RWPE2 (cell line): ENCODE results near the gene SMIM20.
A peak's percentile ranks its signal among the peaks of the same experiment; 100 is the strongest.

Experiments used
- ATAC-seq: fragments of 200-7000 bp; cut with Tn5 transposase; 3 replicates; pipeline ENCODE4 v1.9.1; 2021; ENCODE audit warnings: low read depth
- DNase-seq: peaks from one replicate; pipeline ENCODE4 v3.0.0-alpha.2; 2020; ENCODE audit warnings: low spot score
- H3K27ac ChIP-seq: fragments of 450-650 bp; 2 replicates; pipeline ENCODE4 v1.5.1; 2017; ENCODE audit warnings: mild to moderate bottlenecking; ENCODE audit not compliant: poor library complexity, severe bottlenecking
- H3K27me3 ChIP-seq: fragments of 250-450 bp; sonication (Bioruptor Pico); 2 replicates; pipeline ENCODE4 v1.5.1; 2021; ENCODE audit warnings: mild to moderate bottlenecking, moderate library complexity; ENCODE audit not compliant: insufficient read depth, poor library complexity, severe bottlenecking
- H3K36me3 ChIP-seq: fragments of 250-450 bp; sonication (Bioruptor Pico); 2 replicates; pipeline ENCODE4 v1.5.1; 2020; ENCODE audit warnings: low read depth, mild to moderate bottlenecking, moderate library complexity
- H3K4me1 ChIP-seq: fragments of 250-450 bp; sonication (Bioruptor Pico); 2 replicates; pipeline ENCODE4 v1.5.1; 2021; ENCODE audit warnings: mild to moderate bottlenecking, moderate library complexity; ENCODE audit not compliant: insufficient read depth, poor library complexity, severe bottlenecking
- H3K4me3 ChIP-seq: fragments of 250-450 bp; sonication (Bioruptor Pico); 2 replicates; pipeline ENCODE4 v1.5.1; 2021; ENCODE audit warnings: mild to moderate bottlenecking, moderate library complexity; ENCODE audit not compliant: severe bottlenecking
- H3K9me3 ChIP-seq: fragments of 250-450 bp; sonication (Bioruptor Pico); 2 replicates; pipeline ENCODE4 v1.5.1; 2021; ENCODE audit warnings: mild to moderate bottlenecking, moderate library complexity; ENCODE audit not compliant: severe bottlenecking
- CTCF ChIP-seq: fragments of 450-650 bp; IDR thresholded peaks from one replicate; pipeline ENCODE4 v1.5.1; 2017; ENCODE audit warnings: mild to moderate bottlenecking, moderate library complexity; ENCODE audit not compliant: poor library complexity, severe bottlenecking

The SMIM20 gene

GRCh38 chr4:25925486-25926201 is 11.6 kb downstream of the SMIM20 start:
- ATAC-seq: no peak
- H3K36me3 ChIP-seq: peaks cover 9% of the 10 kb centered on the region
- no peak overlapping the region for H3K4me3 ChIP-seq
- peak; percentile 58 for TF ChIP-seq CTCF
- no peaks in the 10 kb centered on the region for H3K27me3 ChIP-seq
- no peaks in the 10 kb centered on the region for H3K4me1 ChIP-seq
- no peak for DNase-seq
- no peaks in the 10 kb centered on the region for H3K9me3 ChIP-seq
- H3K27ac ChIP-seq: no peak overlapping the region

GRCh38 chr4:25926462-25926861 is 12.4 kb downstream of the SMIM20 start:
- H3K4me3 ChIP-seq: no peak overlapping the region
- no peaks in the 10 kb centered on the region for H3K4me1 ChIP-seq
- H3K36me3 ChIP-seq: peaks cover 7% of the 10 kb centered on the region; the same call in 1 of the 2 replicates
- no peak overlapping the region for H3K27ac ChIP-seq
- ATAC-seq (no peak), DNase-seq (no peak)
- no peaks in the 10 kb centered on the region for H3K9me3 ChIP-seq
- H3K27me3 ChIP-seq: no peaks in the 10 kb centered on the region
- TF ChIP-seq CTCF: no peak

DNA sequence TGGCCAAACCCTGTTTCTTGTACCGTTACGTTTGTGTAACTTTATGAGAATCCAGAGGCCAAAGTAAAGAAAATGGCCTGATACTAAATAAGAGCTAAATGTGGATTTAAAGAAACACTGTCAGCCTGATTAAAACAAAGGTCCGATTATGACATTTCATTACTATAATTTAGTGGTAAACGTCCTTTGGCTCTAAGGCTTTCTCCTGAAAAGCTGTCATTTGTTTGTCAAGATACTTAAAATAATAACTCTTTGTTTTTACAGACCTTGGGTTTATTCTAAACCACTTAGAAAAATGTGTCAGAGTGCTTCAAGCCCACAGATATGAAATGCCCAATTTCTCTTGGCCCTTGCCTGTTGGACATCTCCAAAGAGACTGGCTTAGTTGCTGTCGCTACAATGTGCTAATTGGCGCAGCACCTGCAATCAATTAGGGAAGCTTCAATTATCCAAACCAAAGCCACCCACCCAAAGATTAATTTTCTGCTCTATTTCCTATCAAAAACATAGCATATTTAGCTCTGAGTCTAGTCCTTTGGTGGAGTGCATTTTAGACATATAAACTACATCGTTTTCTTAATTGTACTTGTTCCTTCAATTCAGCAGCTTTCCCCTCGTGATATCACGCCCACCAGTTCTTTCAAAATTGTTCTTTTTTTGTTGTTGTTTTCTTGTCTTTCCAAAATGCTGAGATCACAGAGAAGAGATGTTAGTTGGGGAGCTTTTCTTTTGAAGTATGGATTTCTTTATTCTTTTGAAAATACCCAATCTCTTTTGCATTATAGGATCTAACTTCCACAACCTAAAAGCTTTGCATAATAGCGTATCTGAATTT is 13.6 kb downstream of the SMIM20 start:
- DNase-seq (no peak), ATAC-seq (no peak)
- no peak for TF ChIP-seq CTCF

DNA sequence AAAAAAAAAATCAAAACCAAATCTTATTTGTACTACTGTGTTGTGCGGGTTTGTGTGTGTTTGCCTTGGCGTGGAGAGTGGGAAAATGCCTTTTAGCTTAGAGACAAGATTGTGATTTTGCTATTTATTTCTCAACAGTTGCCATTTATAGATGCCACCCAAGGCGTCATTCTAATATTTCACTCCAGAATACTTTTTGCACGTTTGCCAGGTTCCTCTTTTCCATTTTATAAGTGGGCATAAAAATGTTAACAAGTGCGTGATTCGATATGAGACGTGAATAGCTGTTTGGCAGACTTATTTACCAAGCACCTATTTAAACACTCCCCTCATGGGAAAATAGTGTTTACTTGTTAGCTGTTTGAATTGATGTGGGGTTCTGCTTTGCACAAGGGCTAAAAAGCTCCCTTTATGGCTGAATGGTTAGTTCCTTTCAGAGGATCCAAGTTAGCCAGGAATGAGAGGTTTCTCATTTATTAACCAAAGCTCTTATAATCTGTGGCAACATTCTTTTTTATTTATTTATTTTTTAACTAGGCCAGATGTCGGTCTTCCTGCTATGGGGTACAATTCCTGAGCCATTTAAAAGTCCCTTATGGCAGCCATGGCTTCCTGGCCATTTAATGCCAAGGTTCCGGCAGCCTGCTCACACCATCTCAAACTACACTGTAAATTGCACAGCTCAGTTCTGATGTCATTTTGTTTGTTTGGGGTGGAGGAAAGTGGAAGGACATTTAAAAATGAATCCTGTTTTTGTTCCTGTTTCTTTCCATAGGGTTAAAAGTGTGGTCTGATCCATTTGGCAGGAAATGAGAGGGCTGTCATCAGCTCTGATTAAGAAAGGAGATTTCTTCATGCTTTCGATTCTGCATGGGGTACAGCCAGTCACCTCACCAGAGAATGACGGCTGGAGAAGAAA is 14.6 kb downstream of the SMIM20 start:
- ATAC-seq (peak; percentile 36; the same call in 1 of the 3 replicates), DNase-seq (no peak)
- no peak for TF ChIP-seq CTCF
- H3K4me3 ChIP-seq: no peak overlapping the region
- peaks cover 7% of the 10 kb centered on the region; the same call in 1 of the 2 replicates for H3K36me3 ChIP-seq
- H3K9me3 ChIP-seq: no peaks in the 10 kb centered on the region
- no peaks in the 10 kb centered on the region for H3K27me3 ChIP-seq
- no peaks in the 10 kb centered on the region for H3K4me1 ChIP-seq
- no peak overlapping the region for H3K27ac ChIP-seq

More for the DNA sequence above, 13.6 kb downstream of the SMIM20 start:
- no peak overlapping the region for H3K4me3 ChIP-seq
- H3K4me1 ChIP-seq: no peaks in the 10 kb centered on the region
- H3K27me3 ChIP-seq: no peaks in the 10 kb centered on the region
- no peak overlapping the region for H3K27ac ChIP-seq
- H3K9me3 ChIP-seq: no peaks in the 10 kb centered on the region
- peaks cover 7% of the 10 kb centered on the region; the same call in 1 of the 2 replicates for H3K36me3 ChIP-seq
